Measurements from ENCODE around the gene ARHGEF7. TPM values are rescaled to one million over a fixed set of nuclear protein-coding genes. Genes with fewer than 3 reads are reported as not detected.

Gene ARHGEF7
- total and polyA plus RNA-seq, 2 experiments from 2014 or later: 23.6 to 58.9 TPM

- TF ChIP-seq ZNF462 (CRISPR knock-in tag; IDR thresholded peaks at IDR 0.05): no peak
- no peak for TF ChIP-seq POLR2AphosphoS5 (IDR thresholded peaks at IDR 0.05; ENCODE audit: low read depth)
- TF ChIP-seq, protein P1, sequence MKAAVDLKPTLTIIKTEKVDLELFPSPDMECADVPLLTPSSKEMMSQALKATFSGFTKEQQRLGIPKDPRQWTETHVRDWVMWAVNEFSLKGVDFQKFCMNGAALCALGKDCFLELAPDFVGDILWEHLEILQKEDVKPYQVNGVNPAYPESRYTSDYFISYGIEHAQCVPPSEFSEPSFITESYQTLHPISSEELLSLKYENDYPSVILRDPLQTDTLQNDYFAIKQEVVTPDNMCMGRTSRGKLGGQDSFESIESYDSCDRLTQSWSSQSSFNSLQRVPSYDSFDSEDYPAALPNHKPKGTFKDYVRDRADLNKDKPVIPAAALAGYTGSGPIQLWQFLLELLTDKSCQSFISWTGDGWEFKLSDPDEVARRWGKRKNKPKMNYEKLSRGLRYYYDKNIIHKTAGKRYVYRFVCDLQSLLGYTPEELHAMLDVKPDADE (IDR thresholded peaks at IDR 0.05): no peak
- no peak for TF ChIP-seq NANOG (IDR thresholded peaks at IDR 0.05; ENCODE audit: borderline replicate concordance)
- no peak for TF ChIP-seq STAT1 (IDR thresholded peaks at IDR 0.05; ENCODE audit: unreplicated experiment)
- no peak for TF ChIP-seq EZH2phosphoT487 (IDR thresholded peaks at IDR 0.05; ENCODE audit: unreplicated experiment)
- no peak for TF ChIP-seq EZH2 (IDR thresholded peaks at IDR 0.05; ENCODE audit: low read depth, unreplicated experiment)
- TF ChIP-seq, protein P2, sequence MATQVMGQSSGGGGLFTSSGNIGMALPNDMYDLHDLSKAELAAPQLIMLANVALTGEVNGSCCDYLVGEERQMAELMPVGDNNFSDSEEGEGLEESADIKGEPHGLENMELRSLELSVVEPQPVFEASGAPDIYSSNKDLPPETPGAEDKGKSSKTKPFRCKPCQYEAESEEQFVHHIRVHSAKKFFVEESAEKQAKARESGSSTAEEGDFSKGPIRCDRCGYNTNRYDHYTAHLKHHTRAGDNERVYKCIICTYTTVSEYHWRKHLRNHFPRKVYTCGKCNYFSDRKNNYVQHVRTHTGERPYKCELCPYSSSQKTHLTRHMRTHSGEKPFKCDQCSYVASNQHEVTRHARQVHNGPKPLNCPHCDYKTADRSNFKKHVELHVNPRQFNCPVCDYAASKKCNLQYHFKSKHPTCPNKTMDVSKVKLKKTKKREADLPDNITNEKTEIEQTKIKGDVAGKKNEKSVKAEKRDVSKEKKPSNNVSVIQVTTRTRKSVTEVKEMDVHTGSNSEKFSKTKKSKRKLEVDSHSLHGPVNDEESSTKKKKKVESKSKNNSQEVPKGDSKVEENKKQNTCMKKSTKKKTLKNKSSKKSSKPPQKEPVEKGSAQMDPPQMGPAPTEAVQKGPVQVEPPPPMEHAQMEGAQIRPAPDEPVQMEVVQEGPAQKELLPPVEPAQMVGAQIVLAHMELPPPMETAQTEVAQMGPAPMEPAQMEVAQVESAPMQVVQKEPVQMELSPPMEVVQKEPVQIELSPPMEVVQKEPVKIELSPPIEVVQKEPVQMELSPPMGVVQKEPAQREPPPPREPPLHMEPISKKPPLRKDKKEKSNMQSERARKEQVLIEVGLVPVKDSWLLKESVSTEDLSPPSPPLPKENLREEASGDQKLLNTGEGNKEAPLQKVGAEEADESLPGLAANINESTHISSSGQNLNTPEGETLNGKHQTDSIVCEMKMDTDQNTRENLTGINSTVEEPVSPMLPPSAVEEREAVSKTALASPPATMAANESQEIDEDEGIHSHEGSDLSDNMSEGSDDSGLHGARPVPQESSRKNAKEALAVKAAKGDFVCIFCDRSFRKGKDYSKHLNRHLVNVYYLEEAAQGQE (IDR thresholded peaks at IDR 0.05; ENCODE audit: unreplicated experiment): no peak
- TF ChIP-seq ZNF331 (CRISPR knock-in tag; IDR thresholded peaks at IDR 0.05; ENCODE audit: low read depth): no peak
Measured at GRCh38 chr13:111324736-111325135, 209.6 kb downstream of the ARHGEF7 start (continued).

All from GM23338 (cell line).